Activated CD4-positive, CD25-positive, alpha-beta regulatory T cell (primary cell): ENCODE results near the gene ITGB5.

Source experiments
- DNase-seq, 4 experiments: peaks; one replicate each; lab custom pipeline; 2025; lab: John Stamatoyannopoulos, UW

The ITGB5 gene

GRCh38 chr3:124860599-124860998 lies 26.6 kb downstream of the ITGB5 start:
- DNase-seq, result no peak

- no peak for DNase-seq
Observed at GRCh38 chr3:124859025-124859424, 28.1 kb downstream of the ITGB5 start.

GRCh38 chr3:124858275-124858674 lies 28.9 kb downstream of the ITGB5 start:
- no peak for DNase-seq

- no peak for DNase-seq
Observed at GRCh38 chr3:124856677-124857076, 30.5 kb downstream of the ITGB5 start.

GRCh38 chr3:124854009-124854408 lies 33.2 kb downstream of the ITGB5 start:
- no peak for DNase-seq

- no peak for DNase-seq
Observed at GRCh38 chr3:124853446-124853845, 33.7 kb downstream of the ITGB5 start.

- DNase-seq, result no peak
Observed at GRCh38 chr3:124851905-124852304, 35.3 kb downstream of the ITGB5 start.

GRCh38 chr3:124851136-124851535 lies 36.0 kb downstream of the ITGB5 start:
- no peak for DNase-seq

- no peak for DNase-seq
Observed at GRCh38 chr3:124850633-124851032, 36.5 kb downstream of the ITGB5 start.

GRCh38 chr3:124850212-124850611 lies 37.0 kb downstream of the ITGB5 start:
- DNase-seq, result no peak

- no peak for DNase-seq
Observed at GRCh38 chr3:124848300-124848699, 38.9 kb downstream of the ITGB5 start.

GRCh38 chr3:124847863-124848262 lies 39.3 kb downstream of the ITGB5 start:
- DNase-seq, result no peak

- no peak for DNase-seq
Observed at GRCh38 chr3:124847051-124847450, 40.1 kb downstream of the ITGB5 start.

GRCh38 chr3:124846189-124846588 lies 41.0 kb downstream of the ITGB5 start:
- no peak for DNase-seq

GRCh38 chr3:124845406-124845805 lies 41.8 kb downstream of the ITGB5 start:
- no peak for DNase-seq

GRCh38 chr3:124843506-124844177 lies 43.5 kb downstream of the ITGB5 start:
- no peak for DNase-seq

GRCh38 chr3:124843047-124843446 lies 44.1 kb downstream of the ITGB5 start:
- DNase-seq, result no peak

GRCh38 chr3:124841517-124841916 lies 45.6 kb downstream of the ITGB5 start:
- no peak for DNase-seq

- no peak for DNase-seq
Observed at GRCh38 chr3:124840331-124840730, 46.8 kb downstream of the ITGB5 start.

- no peak for DNase-seq
Observed at GRCh38 chr3:124839896-124840295, 47.3 kb downstream of the ITGB5 start.

GRCh38 chr3:124838963-124839362 lies 48.2 kb downstream of the ITGB5 start:
- no peak for DNase-seq

- DNase-seq, result no peak
Observed at GRCh38 chr3:124837730-124838186, 49.4 kb downstream of the ITGB5 start.

- no peak for DNase-seq
Observed at GRCh38 chr3:124837065-124837464, 50.1 kb downstream of the ITGB5 start.

GRCh38 chr3:124836448-124836847 lies 50.7 kb downstream of the ITGB5 start:
- DNase-seq, result no peak
